Glutamatergic neuron (in vitro differentiated cells): ENCODE measurements around the gene NSUN6. TPM values are rescaled to one million over a fixed set of nuclear protein-coding genes. Genes with fewer than 3 reads are reported as not detected.

Source experiments
- DNase-seq: peaks from one replicate; pipeline ENCODE4 v3.0.0; 2022
- H3K27ac Mint-ChIP-seq: one replicate; pipeline ENCODE4 v1.8.0; 2020; ENCODE audit warnings: mild to moderate bottlenecking, mixed read lengths, inconsistent platforms; ENCODE audit not compliant: unreplicated experiment
- H3K27me3 Mint-ChIP-seq: one replicate; pipeline ENCODE4 v1.8.0; 2020; ENCODE audit warnings: mild to moderate bottlenecking, moderate library complexity, mixed read lengths, inconsistent platforms; ENCODE audit not compliant: unreplicated experiment
- H3K36me3 Mint-ChIP-seq: one replicate; pipeline ENCODE4 v1.8.0; 2020; ENCODE audit warnings: mild to moderate bottlenecking, mixed read lengths, inconsistent platforms; ENCODE audit not compliant: unreplicated experiment
- H3K4me1 Mint-ChIP-seq: one replicate; pipeline ENCODE4 v1.8.0; 2020; ENCODE audit warnings: mild to moderate bottlenecking, low read depth, mixed read lengths, inconsistent platforms; ENCODE audit not compliant: unreplicated experiment
- H3K4me3 Mint-ChIP-seq: one replicate; pipeline ENCODE4 v1.8.0; 2020; ENCODE audit warnings: mild to moderate bottlenecking, mixed read lengths, inconsistent platforms; ENCODE audit not compliant: unreplicated experiment
- H3K9me3 Mint-ChIP-seq: one replicate; pipeline ENCODE4 v1.8.0; 2020; ENCODE audit warnings: mild to moderate bottlenecking, moderate library complexity, mixed read lengths, inconsistent platforms; ENCODE audit not compliant: unreplicated experiment
- total RNA-seq: library from RNA; stranded (reverse); fragmentation: NEBNext Ultra II Directional; extraction: Animal tissue kit (Norgen Biotek cat#: 25700); gene quantifications from one replicate; pipeline ENCODE4 v1.2.1, GENCODE V29; 2021; ENCODE audit not compliant: unreplicated experiment
- TF ChIP-seq, protein P1 (sequence below): fragments of 200-600 bp; sonication (generic); IDR thresholded peaks from one replicate; pipeline ENCODE4 v1.5.0; 2021; ENCODE audit not compliant: partially characterized antibody, unreplicated experiment

Gene NSUN6
- total RNA-seq, 1 donor from 2014 or later = 20.7 TPM

- Mint-ChIP-seq H3K36me3 (no peaks in the 10 kb centered on the region), H3K27me3 (no peaks in the 10 kb centered on the region), H3K9me3 (no peaks in the 10 kb centered on the region), H3K27ac (no peak overlapping the region), H3K4me1 (peaks cover 2% of the 10 kb centered on the region), H3K4me3 (no peak overlapping the region)
- DNase-seq = peak; percentile 26
- TF ChIP-seq, protein P1, sequence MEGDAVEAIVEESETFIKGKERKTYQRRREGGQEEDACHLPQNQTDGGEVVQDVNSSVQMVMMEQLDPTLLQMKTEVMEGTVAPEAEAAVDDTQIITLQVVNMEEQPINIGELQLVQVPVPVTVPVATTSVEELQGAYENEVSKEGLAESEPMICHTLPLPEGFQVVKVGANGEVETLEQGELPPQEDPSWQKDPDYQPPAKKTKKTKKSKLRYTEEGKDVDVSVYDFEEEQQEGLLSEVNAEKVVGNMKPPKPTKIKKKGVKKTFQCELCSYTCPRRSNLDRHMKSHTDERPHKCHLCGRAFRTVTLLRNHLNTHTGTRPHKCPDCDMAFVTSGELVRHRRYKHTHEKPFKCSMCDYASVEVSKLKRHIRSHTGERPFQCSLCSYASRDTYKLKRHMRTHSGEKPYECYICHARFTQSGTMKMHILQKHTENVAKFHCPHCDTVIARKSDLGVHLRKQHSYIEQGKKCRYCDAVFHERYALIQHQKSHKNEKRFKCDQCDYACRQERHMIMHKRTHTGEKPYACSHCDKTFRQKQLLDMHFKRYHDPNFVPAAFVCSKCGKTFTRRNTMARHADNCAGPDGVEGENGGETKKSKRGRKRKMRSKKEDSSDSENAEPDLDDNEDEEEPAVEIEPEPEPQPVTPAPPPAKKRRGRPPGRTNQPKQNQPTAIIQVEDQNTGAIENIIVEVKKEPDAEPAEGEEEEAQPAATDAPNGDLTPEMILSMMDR = no peak
These were observed 43.6 kb downstream of the NSUN6 start for GRCh38 chr10:18607503-18608378.

DNA sequence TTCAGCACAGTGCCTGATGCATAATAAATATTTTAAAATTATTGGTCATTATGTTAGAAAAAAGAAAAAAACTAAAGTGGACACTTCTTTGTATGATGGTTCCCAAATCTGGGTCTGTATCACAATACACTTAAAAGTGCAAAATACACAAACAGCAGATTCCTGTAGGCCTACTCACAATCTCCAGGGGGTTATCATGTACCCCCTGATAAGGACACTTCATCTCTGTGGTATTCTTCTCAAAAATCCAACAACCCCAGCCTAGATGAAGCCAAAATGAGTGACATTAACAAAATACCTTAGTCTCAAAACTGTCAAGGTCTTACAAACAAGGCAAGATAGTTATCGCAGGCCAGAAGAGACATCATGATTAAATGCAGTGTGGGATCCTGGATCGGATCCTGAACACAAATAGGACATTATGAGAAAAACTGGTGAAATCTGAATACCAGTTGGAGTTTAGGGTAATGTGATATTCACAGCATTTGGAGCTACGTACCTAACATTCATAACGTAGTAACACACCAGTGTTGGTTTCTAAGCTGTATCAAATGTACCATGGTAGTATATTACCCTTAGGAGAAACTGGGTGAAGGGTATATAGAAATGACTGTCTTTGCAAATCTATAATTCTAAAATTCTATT lies 45.2 kb downstream of the NSUN6 start:
- no peak for DNase-seq
- peaks cover 2% of the 10 kb centered on the region for H3K4me1 Mint-ChIP-seq
- H3K27ac Mint-ChIP-seq = no peak overlapping the region
- no peaks in the 10 kb centered on the region for H3K27me3 Mint-ChIP-seq
- no peaks in the 10 kb centered on the region for H3K36me3 Mint-ChIP-seq
- no peak overlapping the region for H3K4me3 Mint-ChIP-seq
- no peaks in the 10 kb centered on the region for H3K9me3 Mint-ChIP-seq
- TF ChIP-seq, protein P1 = no peak

GRCh38 chr10:18601321-18601720 lies 50.1 kb downstream of the NSUN6 start:
- Mint-ChIP-seq H3K9me3 (no peaks in the 10 kb centered on the region), H3K27ac (no peak overlapping the region), H3K4me1 (no peaks in the 10 kb centered on the region), H3K36me3 (no peaks in the 10 kb centered on the region), H3K27me3 (no peaks in the 10 kb centered on the region), H3K4me3 (no peak overlapping the region)
- TF ChIP-seq, protein P1 = no peak
- no peak for DNase-seq

- no peaks in the 10 kb centered on the region for H3K4me1 Mint-ChIP-seq
- H3K4me3 Mint-ChIP-seq = no peak overlapping the region
- H3K9me3 Mint-ChIP-seq = no peaks in the 10 kb centered on the region
- H3K27ac Mint-ChIP-seq = no peak overlapping the region
- DNase-seq = no peak
- TF ChIP-seq, protein P1 = no peak
- H3K27me3 Mint-ChIP-seq = no peaks in the 10 kb centered on the region
- H3K36me3 Mint-ChIP-seq = no peaks in the 10 kb centered on the region
These were observed 52.0 kb downstream of the NSUN6 start for GRCh38 chr10:18599392-18599791.
